ENCODE data around the gene GALR3.

Gene GALR3

DNA sequence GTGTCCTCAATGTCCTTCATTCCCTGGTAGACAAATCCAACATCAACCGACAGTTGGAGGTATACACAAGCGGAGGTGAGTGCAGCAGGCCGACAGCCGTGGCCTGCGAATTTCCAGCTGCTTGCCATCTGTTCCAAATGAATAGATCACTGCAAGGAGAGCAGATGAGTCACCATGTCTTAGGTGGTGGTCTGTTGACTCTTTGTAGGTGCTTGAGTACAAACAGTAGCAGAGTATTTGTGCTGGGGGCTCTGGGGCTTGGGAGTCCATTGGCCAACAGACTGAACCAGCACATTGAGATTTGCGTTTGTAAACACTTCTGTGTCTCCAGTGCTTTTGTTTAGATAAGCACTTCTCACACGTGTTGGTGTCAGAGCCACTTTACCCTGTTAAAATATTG, 47.1 kb downstream of the GALR3 start:
- no peak for DNase-seq

Measured in right kidney (tissue), 1 donor.